WERI-Rb-1 (cell line): ENCODE results near the gene DKKL1.

Source experiments
- DNase-seq: peaks from one replicate; pipeline ENCODE4 v3.0.0-alpha.2; 2020
- H3K27ac ChIP-seq: fragments of 250-450 bp; sonication (Bioruptor Pico); 2 replicates; pipeline ENCODE4 v1.5.1; 2020; ENCODE audit warnings: mild to moderate bottlenecking, moderate library complexity
- H3K27me3 ChIP-seq: fragments of 250-450 bp; sonication (Bioruptor Pico); 2 replicates; pipeline ENCODE4 v1.5.1; 2021; ENCODE audit warnings: mild to moderate bottlenecking, low read depth, moderate library complexity; ENCODE audit not compliant: insufficient read depth, severe bottlenecking
- H3K36me3 ChIP-seq: fragments of 250-450 bp; sonication (Bioruptor Pico); 2 replicates; pipeline ENCODE4 v1.5.1; 2020; ENCODE audit warnings: mild to moderate bottlenecking, moderate library complexity
- H3K4me3 ChIP-seq: 2 replicates; pipeline ENCODE4 v1.5.1; 2011; ENCODE audit warnings: low read depth, mild to moderate bottlenecking, control low read depth, low read length
- H3K9me3 ChIP-seq: fragments of 250-450 bp; sonication (Bioruptor Pico); 2 replicates; pipeline ENCODE4 v1.5.1; 2021; ENCODE audit warnings: mild to moderate bottlenecking, moderate library complexity; ENCODE audit not compliant: severe bottlenecking
- TF ChIP-seq, protein P1 (sequence below): IDR thresholded peaks from 2 replicates; pipeline ENCODE4 v1.5.1; 2011; ENCODE audit warnings: low read depth, mild to moderate bottlenecking, control low read depth, inconsistent platforms, low read length

Gene DKKL1

DNA sequence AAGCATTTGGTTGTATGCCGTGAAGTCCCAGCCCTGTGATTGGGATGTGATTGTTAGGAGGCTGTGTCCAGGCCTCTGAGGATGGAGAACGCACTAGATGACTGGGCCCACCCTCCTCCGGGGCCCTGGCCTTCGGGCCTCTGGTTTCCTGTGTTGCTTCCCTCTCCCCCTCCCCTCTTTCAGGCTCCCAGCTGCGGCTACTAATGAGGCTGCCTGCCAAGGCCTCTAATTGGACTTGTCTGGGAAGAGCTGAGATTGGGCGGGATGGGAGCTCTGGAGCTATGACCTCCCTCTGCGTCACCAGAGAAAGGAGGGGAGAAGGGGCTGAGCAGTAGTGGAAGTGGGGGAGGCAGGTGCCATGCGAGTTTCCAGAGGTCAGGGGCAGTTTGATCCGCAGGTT is 49.7 kb downstream of the DKKL1 start:
- H3K4me3 ChIP-seq: no peak overlapping the region
- H3K9me3 ChIP-seq: no peaks in the 10 kb centered on the region
- DNase-seq: no peak
- H3K36me3 ChIP-seq: no peaks in the 10 kb centered on the region
- H3K27ac ChIP-seq: no peak overlapping the region
- TF ChIP-seq, protein P1, sequence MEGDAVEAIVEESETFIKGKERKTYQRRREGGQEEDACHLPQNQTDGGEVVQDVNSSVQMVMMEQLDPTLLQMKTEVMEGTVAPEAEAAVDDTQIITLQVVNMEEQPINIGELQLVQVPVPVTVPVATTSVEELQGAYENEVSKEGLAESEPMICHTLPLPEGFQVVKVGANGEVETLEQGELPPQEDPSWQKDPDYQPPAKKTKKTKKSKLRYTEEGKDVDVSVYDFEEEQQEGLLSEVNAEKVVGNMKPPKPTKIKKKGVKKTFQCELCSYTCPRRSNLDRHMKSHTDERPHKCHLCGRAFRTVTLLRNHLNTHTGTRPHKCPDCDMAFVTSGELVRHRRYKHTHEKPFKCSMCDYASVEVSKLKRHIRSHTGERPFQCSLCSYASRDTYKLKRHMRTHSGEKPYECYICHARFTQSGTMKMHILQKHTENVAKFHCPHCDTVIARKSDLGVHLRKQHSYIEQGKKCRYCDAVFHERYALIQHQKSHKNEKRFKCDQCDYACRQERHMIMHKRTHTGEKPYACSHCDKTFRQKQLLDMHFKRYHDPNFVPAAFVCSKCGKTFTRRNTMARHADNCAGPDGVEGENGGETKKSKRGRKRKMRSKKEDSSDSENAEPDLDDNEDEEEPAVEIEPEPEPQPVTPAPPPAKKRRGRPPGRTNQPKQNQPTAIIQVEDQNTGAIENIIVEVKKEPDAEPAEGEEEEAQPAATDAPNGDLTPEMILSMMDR: no peak
- H3K27me3 ChIP-seq: no peaks in the 10 kb centered on the region

DNA sequence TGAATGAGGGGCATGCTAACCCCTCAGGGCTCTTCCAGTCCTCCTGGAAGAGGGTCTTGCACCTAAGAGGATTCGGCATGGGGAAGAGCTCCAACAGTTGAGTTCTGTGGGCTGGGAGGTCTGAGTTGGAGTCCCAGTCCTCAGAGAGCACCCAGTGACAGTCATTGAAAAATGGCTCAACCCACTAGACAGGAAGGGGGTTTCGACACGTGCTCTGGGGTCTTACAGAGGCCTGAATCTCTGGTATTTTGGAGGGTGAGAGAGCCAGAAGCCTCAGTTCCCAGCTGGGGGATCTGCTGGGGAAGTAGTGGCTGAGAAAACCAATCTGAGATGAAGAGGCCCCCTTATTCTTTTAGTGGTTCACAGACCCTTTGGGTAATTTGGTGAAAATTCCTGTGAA is 50.6 kb downstream of the DKKL1 start:
- Histone ChIP-seq H3K36me3 (no peaks in the 10 kb centered on the region), H3K27me3 (no peaks in the 10 kb centered on the region), H3K4me3 (no peak overlapping the region), H3K9me3 (no peaks in the 10 kb centered on the region), H3K27ac (no peak overlapping the region)
- no peak for DNase-seq
- TF ChIP-seq, protein P1: no peak

DNA sequence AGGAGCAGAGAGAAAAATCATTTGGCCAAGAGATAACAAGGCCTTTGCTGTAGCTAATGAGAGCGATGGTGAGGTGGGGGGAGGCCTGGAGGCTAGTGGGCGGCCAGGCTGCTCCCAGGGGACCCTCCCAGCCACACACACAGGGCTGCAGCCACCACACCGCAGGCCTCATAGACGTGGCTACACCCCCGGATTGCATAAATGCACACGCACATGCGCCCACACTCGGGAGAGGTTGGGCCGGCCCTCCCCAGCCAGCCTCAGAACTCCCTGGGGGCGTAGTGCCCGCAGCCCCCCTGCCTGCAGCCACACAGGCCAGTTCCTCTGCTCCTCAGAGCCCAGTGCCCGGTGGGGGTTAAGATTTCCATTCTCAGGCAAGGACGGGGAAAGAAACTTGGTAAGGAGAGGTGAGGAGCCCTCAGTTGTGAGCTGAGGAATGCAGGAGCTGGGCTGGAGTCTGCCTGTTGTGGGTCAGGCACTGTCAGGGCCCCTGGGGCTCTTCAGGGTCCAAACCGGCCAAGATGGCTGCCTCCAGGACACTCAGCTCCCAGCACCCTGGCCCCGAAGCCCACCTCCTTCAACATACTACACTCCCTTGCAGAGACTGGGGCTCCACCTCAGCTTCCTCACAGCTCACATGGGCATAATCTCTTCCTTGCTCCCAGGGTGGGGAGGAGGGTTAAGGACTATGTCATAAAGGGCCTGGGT is 51.6 kb downstream of the DKKL1 start:
- no peak overlapping the region; the same call in 1 of the 2 replicates for H3K27ac ChIP-seq
- no peaks in the 10 kb centered on the region for H3K9me3 ChIP-seq
- no peaks in the 10 kb centered on the region for H3K27me3 ChIP-seq
- TF ChIP-seq, protein P1: no peak
- DNase-seq: no peak
- H3K36me3 ChIP-seq: no peaks in the 10 kb centered on the region
- H3K4me3 ChIP-seq: no peak overlapping the region

DNA sequence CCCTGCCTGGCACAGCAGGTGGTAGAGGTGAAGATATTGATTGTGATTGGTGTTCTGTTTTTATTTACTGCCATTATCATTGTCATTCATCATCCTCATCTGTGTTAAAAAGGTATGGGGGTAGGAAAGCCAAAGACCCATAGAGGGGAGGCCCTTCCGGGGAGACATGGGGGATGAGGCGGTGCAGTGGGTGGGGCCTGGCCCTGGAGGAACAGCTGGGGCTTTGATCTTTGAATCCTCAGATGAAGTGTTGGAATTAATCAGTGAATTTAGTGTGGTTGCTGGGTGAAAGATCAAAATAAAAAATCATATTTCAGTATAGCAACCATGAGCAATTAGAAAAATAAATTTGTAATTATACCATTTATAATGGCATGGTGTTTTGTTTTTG is 52.1 kb downstream of the DKKL1 start:
- no peak for DNase-seq
- Histone ChIP-seq H3K27me3 (no peaks in the 10 kb centered on the region), H3K4me3 (no peak overlapping the region), H3K36me3 (no peaks in the 10 kb centered on the region), H3K27ac (no peak overlapping the region; the same call in 1 of the 2 replicates), H3K9me3 (no peaks in the 10 kb centered on the region)
- TF ChIP-seq, protein P1: no peak

DNA sequence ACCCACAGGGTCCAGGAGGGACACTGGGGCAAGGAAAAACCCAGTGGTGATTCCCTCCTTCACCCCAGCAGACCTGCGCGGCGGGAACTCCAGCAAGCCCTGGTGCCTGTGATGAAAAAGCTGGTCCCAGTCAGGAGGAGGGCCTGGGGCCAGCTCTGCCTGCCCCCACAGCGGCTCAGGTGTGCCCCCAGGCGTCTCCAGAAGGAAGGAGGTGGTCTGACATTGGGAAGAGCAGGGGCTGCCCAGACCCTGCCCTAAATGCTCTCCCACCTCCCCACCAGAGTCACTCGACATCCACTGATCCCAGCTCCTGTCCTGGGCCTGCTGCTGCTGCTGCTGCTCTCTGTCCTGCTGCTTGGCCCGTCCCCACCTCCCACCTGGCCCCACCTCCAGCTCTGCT is 53.4 kb downstream of the DKKL1 start:
- peak overlapping the region; percentile 73 for H3K27ac ChIP-seq

More for the DNA sequence above, 53.4 kb downstream of the DKKL1 start:
- Histone ChIP-seq H3K36me3 (no peaks in the 10 kb centered on the region), H3K4me3 (no peak overlapping the region), H3K27me3 (no peaks in the 10 kb centered on the region), H3K9me3 (no peaks in the 10 kb centered on the region)
- DNase-seq: peak; percentile 74
- TF ChIP-seq, protein P1: no peak
